HG03280 (cell line): Measurements from ENCODE around the gene HES5.
A peak's percentile ranks its signal among the peaks of the same experiment; 100 is the strongest.
"Not testable (repeated sequence)": the region's sequence is repeated elsewhere in the genome, so short reads cannot be mapped to it uniquely, and the experiment has no call there.

Experiments
- ATAC-seq: cut with Tn5 transposase; IDR thresholded peaks from one replicate; pipeline ENCODE4 v1.9.1; 2021; ENCODE audit warnings: mild to moderate bottlenecking, moderate library complexity; ENCODE audit not compliant: unreplicated experiment

HES5 gene

GRCh38 chr1:2561446-2561845 lies 31.4 kb upstream of the HES5 start:
- ATAC-seq, result no peak

DNA sequence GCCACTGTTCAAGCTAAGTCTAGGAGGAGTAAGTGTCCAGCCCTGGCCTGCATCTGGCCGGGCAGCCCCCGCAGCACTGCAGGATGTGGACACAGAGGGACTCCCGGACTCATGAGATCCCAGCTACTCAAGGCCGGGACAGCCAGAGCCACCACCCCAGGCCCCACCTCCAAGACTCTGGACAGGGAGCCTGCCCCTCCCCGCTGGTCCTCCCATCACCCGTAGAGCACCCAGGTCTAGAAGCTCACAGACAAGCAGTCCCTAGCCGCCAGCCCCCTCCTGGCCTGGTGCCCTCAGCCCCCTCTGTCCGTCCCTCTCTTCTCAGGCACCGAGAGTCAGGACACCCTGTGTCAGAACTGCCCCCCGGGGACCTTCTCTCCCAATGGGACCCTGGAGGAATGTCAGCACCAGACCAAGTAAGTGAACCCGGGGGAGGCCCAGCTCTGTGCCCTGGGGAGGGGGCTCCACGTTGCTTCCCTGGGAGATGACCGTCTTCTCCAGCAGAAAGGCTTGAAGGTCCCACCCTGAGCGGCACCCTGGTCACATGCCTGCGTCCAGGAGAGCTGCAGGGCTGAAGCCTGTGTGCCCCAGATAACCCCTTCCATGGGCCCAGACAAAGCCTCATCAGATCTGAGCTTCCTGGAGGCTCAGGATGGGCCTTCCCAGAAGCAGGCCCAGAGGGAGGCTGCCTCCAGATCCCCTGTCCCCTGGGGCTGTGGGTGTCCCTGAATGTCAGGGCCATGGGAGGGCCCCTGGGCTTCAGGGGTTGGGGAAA lies 30.4 kb upstream of the HES5 start:
- ATAC-seq, result no peak

- no peak for ATAC-seq
Measured at GRCh38 chr1:2559509-2560298, 29.6 kb upstream of the HES5 start.

- no peak for ATAC-seq
Measured at GRCh38 chr1:2558861-2559260, 28.8 kb upstream of the HES5 start.

- ATAC-seq, result no peak
Measured at GRCh38 chr1:2558420-2558819, 28.4 kb upstream of the HES5 start.

DNA sequence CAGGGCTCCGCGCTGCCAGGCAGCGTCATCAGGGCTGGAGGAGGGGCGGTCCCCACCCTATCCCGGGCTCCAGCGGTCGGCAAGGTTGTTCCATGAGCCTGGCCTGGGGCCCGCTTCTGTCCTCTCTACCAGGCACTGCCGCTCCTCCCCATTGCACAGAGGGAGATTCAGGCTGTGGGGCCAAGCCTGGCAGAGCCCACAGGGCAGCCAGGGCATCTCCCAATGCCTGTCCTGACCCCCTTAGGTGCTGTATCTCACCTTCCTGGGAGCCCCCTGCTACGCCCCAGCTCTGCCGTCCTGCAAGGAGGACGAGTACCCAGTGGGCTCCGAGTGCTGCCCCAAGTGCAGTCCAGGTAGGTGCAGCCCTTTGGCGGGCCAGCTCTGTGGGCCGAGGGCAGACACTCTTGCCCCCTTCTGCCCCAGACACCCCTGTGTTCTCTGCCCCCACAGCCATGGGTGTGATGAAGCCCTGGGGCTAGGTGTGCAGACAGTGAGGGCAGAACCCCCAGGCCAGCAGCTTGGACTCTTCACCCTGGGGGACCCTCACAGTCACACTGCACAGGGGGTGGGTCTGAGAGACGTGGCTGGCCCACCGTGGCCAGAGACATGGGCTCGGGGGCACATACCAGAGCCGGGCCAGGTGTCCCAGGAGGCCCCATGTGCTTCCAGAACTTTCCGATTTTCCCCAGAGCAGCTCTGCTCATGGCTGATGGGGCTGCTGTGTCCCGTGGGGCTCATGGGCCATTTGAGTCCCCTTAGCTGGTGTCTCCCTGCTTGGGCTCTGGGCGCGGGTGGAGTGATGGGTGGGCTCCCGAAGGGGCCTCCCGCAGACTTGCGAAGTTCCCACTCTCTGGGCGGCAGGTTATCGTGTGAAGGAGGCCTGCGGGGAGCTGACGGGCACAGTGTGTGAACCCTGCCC lies 27.7 kb upstream of the HES5 start:
- no peak for ATAC-seq

DNA sequence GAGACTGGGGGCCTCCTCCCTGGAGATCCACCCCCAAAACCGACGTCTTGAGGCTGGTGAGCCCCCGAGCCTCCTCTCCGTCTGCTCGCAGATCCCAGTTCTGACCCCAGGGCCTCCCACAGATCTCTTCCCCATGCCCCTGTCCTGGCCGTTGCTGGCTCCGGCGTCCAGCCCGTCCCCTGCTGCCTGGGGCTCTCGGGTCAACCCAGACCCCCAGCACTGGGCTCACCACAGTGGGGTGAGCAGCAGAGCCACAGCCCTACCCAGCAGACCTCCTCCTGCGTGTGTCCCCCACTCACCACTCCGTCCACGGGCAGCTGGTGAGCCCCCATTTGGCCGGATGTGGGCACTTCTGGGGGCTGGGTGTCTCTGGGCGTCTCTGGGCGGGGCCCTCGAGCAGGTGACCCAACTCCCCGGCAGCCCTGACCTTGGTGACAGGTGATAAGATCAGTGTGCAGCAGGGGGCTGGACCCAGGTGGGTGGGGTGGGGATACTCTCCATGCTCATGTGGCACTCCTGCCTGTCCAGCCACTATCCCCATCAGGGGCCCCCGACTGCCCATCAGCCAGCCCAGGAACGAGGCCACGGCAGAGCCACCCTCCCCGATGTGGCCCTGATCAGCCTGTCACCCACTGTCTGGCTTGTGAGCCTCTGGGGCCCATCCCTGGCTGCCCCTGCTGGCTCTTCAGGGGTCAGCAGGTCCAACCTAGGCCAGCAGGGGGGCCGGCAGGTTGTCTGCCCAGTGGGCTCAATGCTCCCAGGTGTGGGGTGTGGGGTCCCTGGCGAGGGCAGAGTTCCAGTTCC lies 26.8 kb upstream of the HES5 start:
- ATAC-seq, result peak; percentile 14

- peak; percentile 41 for ATAC-seq
Measured at GRCh38 chr1:2556277-2556677, 26.2 kb upstream of the HES5 start, which contains the start of gene TNFRSF14. Gene TNFRSF14 (plus strand): TSS chr1:2556371. CDS start chr1:2556665, 294 bp downstream.

DNA sequence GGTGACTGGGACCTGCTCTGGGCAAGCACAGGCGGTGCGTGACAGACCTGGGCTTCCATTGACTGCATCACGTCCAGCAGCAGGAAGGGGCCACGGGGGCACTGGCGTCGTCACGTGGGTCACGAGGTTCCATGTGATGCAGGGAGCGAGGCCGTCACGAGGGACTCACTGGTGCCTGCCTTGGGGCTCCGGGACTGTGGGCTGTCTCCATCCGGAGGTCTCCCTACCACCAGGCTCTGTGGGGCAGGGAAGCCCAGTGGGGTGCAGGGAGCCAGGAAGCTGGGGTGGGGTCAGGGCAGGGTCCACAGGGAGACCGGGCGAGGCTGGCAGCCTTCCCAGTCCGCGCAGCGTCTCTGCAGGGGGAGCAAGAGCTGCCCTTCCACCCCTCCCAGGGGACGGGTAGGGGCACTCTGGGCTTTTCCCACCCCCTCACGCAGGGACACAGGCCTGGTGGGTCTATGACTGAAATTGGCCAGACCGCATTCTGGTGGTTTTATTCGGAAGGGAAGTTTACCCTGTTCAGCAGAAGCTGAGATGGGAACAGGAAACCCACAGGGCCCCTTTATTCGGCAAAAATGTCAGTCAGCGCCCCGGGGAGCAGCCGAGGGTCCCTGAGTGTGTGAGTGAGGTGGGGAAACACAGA lies 25.7 kb upstream of the HES5 start:
- peak; percentile 23 for ATAC-seq

GRCh38 chr1:2554621-2555387 lies 24.7 kb upstream of the HES5 start:
- no peak for ATAC-seq

GRCh38 chr1:2553871-2554620 lies 24.0 kb upstream of the HES5 start:
- ATAC-seq, result no peak

DNA sequence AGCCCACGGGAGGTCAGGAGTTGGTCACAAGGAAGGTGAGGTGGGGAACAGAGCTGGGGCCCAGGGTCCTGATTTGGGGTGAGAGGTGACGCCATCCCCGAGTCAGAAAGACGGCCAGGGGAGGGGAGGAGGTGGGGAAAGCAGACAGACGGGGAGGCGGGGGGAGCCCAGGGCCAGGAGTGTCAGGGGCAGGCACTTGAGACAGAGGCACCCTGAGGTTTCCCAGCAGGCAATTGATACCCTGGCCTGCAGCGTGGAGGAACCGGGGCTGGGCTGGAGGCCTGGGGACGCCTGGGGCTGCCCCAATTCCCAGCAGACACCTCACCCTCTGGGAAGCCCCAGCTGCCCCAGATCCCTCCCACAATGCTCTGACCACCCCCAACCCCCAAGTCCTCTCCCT lies 23.0 kb upstream of the HES5 start:
- ATAC-seq, result not testable (repeated sequence)

- no peak for ATAC-seq
Measured at GRCh38 chr1:2552189-2552588, 22.1 kb upstream of the HES5 start.

DNA sequence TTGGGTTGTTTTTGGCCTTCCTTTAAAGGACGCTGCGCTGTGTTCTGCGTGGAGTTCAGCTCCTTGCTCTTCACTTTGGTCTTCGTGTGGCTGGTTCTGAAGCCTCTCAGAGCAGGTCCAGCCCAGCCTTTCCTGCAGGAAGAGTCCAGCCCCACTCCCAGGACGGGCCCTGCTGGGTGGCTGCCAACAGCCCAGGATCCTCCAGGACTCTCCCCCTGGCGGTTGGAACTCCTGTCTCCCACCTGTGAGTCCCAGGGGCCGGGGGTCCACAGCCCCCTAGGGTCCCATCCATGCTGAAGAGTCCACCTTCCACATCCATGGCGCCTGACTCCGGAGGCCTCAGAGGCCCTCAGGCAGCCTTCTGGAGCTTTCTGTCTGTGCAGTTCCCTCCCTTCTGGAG lies 21.5 kb upstream of the HES5 start:
- ATAC-seq, result not testable (repeated sequence)

- ATAC-seq, result not testable (repeated sequence)
Measured at GRCh38 chr1:2550309-2550861, 20.3 kb upstream of the HES5 start.

DNA sequence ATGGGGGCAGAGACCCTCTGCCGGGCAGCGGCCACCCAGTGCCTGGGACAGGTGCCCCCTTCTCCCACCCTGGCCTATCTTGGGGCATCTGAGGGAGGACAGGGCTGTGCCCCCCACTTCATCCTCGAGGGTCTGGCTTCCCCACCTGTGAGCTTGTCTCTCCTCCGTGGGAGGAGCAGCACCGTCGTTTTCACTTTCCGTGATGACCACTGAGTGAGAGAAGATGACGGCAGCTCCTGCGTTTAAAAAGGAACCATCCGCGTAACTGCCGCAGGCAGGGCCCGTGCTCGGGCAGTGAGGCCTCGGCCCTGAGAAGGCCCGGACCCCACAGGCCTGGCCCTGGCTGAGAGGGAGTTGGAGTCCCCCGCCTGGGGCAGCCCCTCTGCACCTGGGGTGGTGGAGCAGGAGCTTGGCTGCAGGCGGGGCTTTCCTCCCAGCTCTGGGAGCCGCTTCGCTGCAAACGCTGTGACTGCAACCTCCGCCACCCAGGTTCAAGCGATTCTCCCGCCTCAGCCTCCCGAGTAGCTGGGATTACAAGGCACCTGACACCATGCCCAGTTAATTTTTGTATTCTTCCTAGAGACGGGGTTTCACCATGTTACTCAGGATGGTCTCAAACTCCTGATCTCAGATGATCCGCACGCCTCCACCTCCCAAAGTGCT lies 19.4 kb upstream of the HES5 start:
- not testable (repeated sequence) for ATAC-seq

- ATAC-seq, result peak; percentile 19
Measured at GRCh38 chr1:2548068-2548589, 18.1 kb upstream of the HES5 start.
